ENCODE results near the gene FANCB. TPM values are rescaled to one million over a fixed set of nuclear protein-coding genes. Genes with fewer than 3 reads are reported as not detected.
A peak's percentile ranks its signal among the peaks of the same experiment; 100 is the strongest.

The FANCB gene
- total and polyA plus RNA-seq, 2 of the 13 experiments (the other 11 are each of a cell fraction or from before 2014, with no cell fraction given): 1.0 to 5.8 TPM

DNA sequence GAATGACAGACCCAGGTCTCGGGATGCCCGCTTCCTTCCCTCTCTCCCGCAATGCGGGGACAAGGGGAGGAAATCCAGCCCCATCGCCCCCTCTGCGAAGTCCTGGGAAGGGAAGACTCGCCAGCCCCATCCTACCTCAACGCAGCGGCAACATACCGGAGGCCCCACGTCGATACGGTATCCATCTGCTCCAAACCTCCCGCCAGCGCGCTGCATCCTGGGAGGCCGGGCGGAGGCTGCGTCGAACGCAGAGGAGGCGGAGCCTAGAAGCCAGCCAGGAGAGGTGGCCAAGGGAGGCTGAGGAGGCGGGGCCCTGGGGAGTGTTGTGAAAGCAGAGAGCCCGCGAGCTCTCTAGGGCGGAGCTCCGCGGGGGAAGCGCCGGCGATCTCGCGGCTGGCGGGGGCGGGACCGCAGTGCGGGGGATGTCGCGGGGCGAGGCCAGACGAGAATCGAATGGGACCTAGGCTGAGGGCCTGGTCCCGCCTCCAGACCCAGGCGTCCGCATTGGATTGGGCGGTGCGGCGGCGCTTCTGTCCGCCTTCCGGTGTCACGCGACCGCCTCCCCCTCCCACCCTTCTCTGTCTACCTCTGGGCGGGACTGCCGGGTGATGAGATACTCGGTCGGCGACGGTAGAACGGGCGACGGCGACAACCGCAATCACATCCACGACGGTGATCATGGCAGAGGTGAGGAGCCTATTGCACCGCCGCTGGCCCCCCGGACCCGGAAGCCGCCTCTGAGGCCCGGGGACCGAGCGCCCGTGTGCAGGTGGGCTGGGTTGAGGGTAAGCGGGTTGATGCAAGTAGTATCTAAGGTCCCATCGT is at the start of gene FANCB, which contains the start of gene MOSPD2 (continued):
- TF ChIP-seq HOXA3 (CRISPR knock-in tag; IDR thresholded peaks at IDR 0.05) (peak; percentile 46; the same call in 1 of the 2 replicates), FIP1L1 (IDR thresholded peaks at IDR 0.05; ENCODE audit: borderline replicate concordance, insufficient read depth, low read depth, low read length) (no peak), TCF7 (IDR thresholded peaks at IDR 0.05; ENCODE audit: low read depth) (no peak), ZFP36 (IDR thresholded peaks at IDR 0.05; ENCODE audit: borderline replicate concordance, low read depth, low read length, partially characterized antibody) (no peak), PPARG (CRISPR knock-in tag; conservative IDR thresholded peaks at IDR 0.05) (no peak), ELF4 (CRISPR knock-in tag; IDR thresholded peaks at IDR 0.05; ENCODE audit: borderline replicate concordance) (no peak), MLLT10 (CRISPR knock-in tag; IDR thresholded peaks at IDR 0.05) (no peak), THAP11 (CRISPR knock-in tag; IDR thresholded peaks at IDR 0.05) (peak; percentile 55), CEBPG (CRISPR knock-in tag; IDR thresholded peaks at IDR 0.05) (peak; percentile 29; the same call in 1 of the 2 replicates), REXO4 (CRISPR knock-in tag; IDR thresholded peaks at IDR 0.05; ENCODE audit: borderline replicate concordance) (no peak), MIER3 (CRISPR knock-in tag; IDR thresholded peaks at IDR 0.05; ENCODE audit: borderline replicate concordance) (no peak), ZNF337 (CRISPR knock-in tag; IDR thresholded peaks at IDR 0.05; ENCODE audit: borderline replicate concordance, low read depth) (no peak), KDM2A (CRISPR knock-in tag; IDR thresholded peaks at IDR 0.05; ENCODE audit: borderline replicate concordance, low read depth) (peak; percentile 33; the same call in 1 of the 2 replicates), NFATC3 (CRISPR knock-in tag; IDR thresholded peaks at IDR 0.05) (no peak), MED13 (CRISPR knock-in tag; IDR thresholded peaks at IDR 0.05) (no peak), ZNF441 (CRISPR knock-in tag; IDR thresholded peaks at IDR 0.05; ENCODE audit: borderline replicate concordance) (no peak), NR2F6 (IDR thresholded peaks at IDR 0.05) (no peak), NR2F6 (CRISPR knock-in tag; IDR thresholded peaks at IDR 0.05) (no peak), CCDC6 (CRISPR knock-in tag; IDR thresholded peaks at IDR 0.05) (no peak), BCL6 (CRISPR knock-in tag; IDR thresholded peaks at IDR 0.05) (no peak), ZBTB8A (CRISPR knock-in tag; IDR thresholded peaks at IDR 0.05; ENCODE audit: borderline replicate concordance, low read depth) (no peak), NKX3-1 (CRISPR knock-in tag; IDR thresholded peaks at IDR 0.05) (no peak)
- TF ChIP-seq, protein P1, sequence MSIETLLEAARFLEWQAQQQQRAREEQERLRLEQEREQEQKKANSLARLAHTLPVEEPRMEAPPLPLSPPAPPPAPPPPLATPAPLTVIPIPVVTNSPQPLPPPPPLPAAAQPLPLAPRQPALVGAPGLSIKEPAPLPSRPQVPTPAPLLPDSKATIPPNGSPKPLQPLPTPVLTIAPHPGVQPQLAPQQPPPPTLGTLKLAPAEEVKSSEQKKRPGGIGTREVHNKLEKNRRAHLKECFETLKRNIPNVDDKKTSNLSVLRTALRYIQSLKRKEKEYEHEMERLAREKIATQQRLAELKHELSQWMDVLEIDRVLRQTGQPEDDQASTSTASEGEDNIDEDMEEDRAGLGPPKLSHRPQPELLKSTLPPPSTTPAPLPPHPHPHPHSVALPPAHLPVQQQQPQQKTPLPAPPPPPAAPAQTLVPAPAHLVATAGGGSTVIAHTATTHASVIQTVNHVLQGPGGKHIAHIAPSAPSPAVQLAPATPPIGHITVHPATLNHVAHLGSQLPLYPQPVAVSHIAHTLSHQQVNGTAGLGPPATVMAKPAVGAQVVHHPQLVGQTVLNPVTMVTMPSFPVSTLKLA (IDR thresholded peaks at IDR 0.05): no peak; the same call in 1 of the 2 replicates
- TF ChIP-seq, protein P2, sequence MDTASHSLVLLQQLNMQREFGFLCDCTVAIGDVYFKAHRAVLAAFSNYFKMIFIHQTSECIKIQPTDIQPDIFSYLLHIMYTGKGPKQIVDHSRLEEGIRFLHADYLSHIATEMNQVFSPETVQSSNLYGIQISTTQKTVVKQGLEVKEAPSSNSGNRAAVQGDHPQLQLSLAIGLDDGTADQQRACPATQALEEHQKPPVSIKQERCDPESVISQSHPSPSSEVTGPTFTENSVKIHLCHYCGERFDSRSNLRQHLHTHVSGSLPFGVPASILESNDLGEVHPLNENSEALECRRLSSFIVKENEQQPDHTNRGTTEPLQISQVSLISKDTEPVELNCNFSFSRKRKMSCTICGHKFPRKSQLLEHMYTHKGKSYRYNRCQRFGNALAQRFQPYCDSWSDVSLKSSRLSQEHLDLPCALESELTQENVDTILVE (CRISPR knock-in tag; IDR thresholded peaks at IDR 0.05): no peak
- TF ChIP-seq, protein P3, sequence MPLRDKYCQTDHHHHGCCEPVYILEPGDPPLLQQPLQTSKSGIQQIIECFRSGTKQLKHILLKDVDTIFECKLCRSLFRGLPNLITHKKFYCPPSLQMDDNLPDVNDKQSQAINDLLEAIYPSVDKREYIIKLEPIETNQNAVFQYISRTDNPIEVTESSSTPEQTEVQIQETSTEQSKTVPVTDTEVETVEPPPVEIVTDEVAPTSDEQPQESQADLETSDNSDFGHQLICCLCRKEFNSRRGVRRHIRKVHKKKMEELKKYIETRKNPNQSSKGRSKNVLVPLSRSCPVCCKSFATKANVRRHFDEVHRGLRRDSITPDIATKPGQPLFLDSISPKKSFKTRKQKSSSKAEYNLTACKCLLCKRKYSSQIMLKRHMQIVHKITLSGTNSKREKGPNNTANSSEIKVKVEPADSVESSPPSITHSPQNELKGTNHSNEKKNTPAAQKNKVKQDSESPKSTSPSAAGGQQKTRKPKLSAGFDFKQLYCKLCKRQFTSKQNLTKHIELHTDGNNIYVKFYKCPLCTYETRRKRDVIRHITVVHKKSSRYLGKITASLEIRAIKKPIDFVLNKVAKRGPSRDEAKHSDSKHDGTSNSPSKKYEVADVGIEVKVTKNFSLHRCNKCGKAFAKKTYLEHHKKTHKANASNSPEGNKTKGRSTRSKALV (CRISPR knock-in tag; IDR thresholded peaks at IDR 0.05): no peak
- TF ChIP-seq, protein P4, sequence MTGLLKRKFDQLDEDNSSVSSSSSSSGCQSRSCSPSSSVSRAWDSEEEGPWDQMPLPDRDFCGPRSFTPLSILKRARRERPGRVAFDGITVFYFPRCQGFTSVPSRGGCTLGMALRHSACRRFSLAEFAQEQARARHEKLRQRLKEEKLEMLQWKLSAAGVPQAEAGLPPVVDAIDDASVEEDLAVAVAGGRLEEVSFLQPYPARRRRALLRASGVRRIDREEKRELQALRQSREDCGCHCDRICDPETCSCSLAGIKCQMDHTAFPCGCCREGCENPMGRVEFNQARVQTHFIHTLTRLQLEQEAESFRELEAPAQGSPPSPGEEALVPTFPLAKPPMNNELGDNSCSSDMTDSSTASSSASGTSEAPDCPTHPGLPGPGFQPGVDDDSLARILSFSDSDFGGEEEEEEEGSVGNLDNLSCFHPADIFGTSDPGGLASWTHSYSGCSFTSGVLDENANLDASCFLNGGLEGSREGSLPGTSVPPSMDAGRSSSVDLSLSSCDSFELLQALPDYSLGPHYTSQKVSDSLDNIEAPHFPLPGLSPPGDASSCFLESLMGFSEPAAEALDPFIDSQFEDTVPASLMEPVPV (CRISPR knock-in tag; IDR thresholded peaks at IDR 0.05): peak; percentile 61
